GM21526 (cell line): Measurements from ENCODE around the gene ATR.

Source experiments
- ATAC-seq: cut with Tn5 transposase; IDR thresholded peaks from one replicate; pipeline ENCODE4 v1.9.1; 2021; ENCODE audit warnings: moderate library complexity; ENCODE audit not compliant: unreplicated experiment, low FRiP score

Gene ATR

GRCh38 chr3:142534543-142534942 lies 44.0 kb downstream of the ATR start:
- ATAC-seq = no peak

DNA sequence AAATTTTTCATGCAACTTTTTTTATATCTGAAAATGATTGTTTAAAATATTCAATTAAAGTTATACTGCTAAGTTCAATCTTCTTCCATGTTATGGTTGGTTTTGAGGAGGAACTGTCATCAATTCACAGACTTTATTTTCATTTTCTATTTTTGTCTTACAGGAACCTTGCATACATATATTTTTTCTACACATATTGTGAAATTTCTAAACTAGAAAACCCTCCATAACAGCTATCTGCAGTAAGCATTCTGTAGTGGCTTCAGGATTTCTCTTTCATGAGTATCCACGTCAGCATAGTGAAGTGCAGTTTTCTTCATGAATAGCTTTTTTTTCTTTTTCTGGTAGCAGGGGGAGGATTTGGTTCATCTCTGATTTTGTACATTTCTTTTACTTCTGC lies 48.2 kb downstream of the ATR start:
- ATAC-seq = no peak

DNA sequence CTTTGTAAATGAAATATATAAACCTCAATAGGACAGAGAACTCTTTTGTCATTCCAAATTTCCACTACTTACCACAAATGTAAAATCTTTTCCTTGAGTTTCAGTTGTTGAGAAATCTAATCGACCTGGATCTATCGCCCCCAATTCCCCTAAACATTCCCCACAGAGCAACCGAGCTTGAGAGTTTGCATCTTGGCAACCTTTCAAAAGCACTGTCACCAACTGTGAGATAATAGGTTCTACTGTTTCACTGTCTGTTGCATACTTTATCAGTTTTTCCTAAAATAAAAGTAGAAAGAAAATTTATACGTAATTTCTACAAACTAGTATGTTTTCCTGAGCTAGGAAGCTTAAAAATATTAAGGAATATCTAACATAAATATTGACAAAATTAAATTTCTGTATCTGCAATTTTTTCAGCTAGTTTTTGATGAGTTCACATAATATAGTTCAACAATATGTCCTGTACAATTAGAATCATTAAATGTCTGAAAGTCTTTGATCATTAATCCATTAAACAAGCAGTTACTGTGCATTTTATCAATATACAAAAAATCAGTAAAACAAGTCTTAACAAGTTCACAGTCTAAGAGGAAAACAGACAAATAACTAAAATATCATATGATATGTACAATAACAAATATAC lies 54.5 kb downstream of the ATR start:
- ATAC-seq = no peak

DNA sequence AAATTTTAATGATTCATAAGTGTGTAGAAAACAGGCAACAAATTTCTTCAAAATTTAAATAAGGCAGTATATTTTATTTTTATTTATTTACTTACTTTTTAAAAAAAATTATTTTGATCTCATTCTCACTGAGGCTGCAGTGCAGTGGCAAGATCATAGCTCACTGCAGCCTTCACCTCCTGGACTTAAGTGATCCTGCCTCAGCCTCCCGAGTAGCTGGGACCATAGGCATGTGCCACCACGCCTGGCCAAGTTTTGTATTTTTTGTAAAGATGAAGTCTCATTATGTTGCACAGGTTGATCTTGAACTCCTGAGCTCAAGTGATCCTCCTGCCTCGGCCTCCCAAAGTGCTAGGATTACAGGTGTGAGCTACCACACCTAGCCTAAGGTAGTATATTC lies 69.5 kb downstream of the ATR start:
- ATAC-seq = no peak

GRCh38 chr3:142507241-142507640 lies 71.3 kb downstream of the ATR start:
- no peak for ATAC-seq

DNA sequence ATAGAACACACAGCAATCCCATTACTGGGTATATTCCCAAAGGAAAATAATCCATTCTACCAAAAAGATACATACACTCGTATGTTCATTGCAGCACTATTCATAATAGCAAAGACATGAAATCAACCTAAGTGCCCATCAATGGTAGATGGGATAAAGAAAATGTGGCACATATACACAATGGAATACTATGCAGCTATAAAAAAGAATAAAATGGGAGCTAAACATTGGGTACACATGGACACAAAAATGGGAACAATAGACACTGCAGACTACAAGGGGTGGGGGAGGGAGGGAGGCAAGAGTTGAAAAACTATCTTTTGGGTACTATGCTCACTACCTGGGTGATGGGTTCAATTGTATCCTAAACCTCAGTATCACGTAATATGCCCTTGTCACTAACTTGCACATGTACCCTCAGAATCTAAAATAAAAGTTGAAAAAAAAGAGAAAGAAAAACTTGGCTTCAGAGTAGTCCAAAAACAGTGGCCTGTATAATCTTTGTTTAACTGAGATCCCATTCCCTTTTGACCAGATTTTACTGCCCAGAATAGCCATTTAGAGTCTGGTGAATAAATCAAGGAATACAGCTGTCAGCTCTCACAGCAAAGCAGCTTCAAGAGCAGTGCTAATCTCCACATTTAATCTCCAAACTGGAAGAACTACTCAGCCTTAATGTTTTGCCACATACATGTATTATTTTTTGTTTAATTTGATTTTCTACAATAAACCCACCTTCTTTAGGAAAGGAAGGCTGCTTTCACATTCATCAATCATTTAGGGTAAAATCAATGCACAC lies 76.1 kb downstream of the ATR start:
- ATAC-seq = no peak

DNA sequence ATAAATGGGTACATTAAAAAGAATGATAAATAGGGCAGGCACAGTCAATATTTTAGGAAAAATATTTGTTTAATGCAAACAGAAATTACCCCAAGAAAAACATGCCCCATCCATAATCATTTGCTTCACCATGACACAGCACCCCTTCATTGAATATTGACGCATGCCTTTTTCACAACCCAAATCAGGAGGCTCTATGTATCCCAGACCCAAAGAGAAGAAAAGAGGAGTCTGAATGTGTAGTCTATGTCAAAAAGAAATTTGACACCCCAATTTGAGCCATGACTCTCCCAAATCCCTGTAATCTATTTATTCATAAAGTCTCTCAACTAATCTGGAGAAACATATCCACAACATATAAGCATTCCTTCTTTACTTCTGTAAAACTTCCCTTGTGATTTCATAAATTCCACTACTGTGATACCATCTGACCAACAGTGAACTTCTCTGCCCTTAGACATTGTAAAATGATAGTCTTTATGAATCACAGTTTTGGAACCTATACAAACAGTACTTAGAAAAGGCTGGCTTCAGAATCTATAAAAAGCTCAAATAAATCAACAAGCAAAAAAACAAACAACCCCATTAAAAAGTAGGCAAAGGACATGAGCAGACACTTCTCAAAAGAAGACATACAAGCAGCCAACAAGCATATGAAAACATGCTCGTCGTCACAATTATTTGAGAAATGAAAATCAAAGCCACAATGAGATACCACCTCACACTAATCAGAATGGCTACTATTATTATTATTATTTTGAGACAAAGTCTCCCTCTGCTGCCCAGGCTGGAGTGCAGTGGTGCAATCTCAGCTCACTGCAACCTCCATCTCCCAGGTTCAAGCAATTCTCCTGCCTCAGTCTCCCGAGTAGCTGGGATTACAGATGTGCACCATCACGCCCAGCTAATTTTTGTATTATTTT lies 77.3 kb downstream of the ATR start:
- no peak for ATAC-seq

DNA sequence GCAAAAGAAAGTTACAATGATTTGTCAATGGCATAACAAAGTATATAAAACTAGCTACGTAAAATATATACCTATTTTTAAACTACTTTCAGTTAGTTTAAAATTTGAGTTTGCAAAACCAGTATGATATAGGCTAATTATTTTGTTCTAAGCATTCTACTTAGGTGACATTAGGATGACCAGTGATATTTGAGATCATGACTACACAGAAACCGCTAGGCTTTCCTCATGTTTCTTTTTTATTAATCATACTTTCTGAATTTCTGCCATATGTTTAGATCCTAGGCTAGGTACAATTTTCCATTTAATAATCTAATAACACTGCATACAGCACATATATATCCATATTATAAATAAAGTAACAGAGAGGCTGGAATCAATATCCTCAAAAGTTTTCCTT lies 78.3 kb downstream of the ATR start:
- ATAC-seq = no peak

- ATAC-seq = no peak
Measured at GRCh38 chr3:142498397-142499180, 79.9 kb downstream of the ATR start.

GRCh38 chr3:142497729-142498128 lies 80.8 kb downstream of the ATR start:
- no peak for ATAC-seq

GRCh38 chr3:142495103-142495502 lies 83.4 kb downstream of the ATR start:
- no peak for ATAC-seq

GRCh38 chr3:142492184-142492583 lies 86.3 kb downstream of the ATR start:
- ATAC-seq = no peak

- ATAC-seq = no peak
Measured at GRCh38 chr3:142489572-142490323, 88.8 kb downstream of the ATR start.

- no peak for ATAC-seq
Measured at GRCh38 chr3:142484912-142485435, 93.6 kb downstream of the ATR start.

GRCh38 chr3:142481196-142481595 lies 97.3 kb downstream of the ATR start:
- ATAC-seq = no peak

DNA sequence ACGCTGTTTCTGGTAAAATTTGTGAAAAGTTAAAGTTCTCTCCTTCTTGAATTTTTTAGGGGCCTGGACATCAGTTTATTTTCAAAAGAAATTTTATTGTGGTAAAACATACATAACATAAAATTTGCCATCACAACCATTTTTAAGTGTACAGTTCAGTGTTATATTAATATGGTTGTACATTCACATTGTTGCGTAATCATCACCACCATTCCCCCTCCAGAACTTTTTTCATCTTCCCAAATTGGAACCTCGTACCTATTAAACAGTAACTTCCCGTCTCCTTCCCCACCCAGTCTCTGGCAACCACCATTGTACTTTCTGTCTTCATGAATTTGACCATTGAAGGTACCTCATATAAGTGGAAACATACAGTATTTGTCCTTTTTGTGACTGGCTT lies 107.7 kb downstream of the ATR start:
- no peak for ATAC-seq

- no peak for ATAC-seq
Measured at GRCh38 chr3:142468456-142468855, 110.1 kb downstream of the ATR start.

- no peak for ATAC-seq
Measured at GRCh38 chr3:142467768-142468167, 110.8 kb downstream of the ATR start.

DNA sequence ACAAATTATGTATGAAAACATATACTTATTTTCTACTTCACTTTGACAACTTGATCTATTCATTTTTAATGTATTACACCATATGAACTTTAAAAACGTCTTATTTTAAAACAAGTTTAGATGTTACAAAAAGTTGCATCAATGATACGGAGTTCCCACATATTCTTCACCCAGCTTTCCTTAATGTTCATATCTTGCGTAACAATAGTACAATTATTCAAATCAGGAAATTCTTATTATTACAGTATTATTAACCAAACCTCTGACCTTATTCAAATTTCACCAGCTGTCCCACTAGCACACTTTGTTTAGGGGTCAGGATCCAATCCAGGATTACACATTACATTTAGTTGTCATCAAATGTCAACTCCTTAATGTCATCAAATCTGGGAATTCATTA lies 117.8 kb downstream of the ATR start:
- no peak for ATAC-seq
